HG03025 (cell line): ENCODE measurements around the gene HEBP1.

ENCODE experiments used
- ATAC-seq: cut with Tn5 transposase; IDR thresholded peaks from one replicate; pipeline ENCODE4 v1.9.1; 2021; ENCODE audit warnings: mild to moderate bottlenecking, moderate library complexity; ENCODE audit not compliant: unreplicated experiment, low FRiP score

Gene HEBP1

GRCh38 chr12:12954878-12955625 lies 45.0 kb downstream of the HEBP1 start:
- no peak for ATAC-seq

GRCh38 chr12:12954356-12954755 lies 45.7 kb downstream of the HEBP1 start:
- ATAC-seq: no peak

- no peak for ATAC-seq
Measured at GRCh38 chr12:12952036-12952435, 48.0 kb downstream of the HEBP1 start, which contains the start of gene GPRC5D. Gene GPRC5D (minus strand): TSS chr12:12952170. CDS start chr12:12950384, 1,786 bp downstream.

GRCh38 chr12:12951504-12951903 lies 48.6 kb downstream of the HEBP1 start:
- ATAC-seq: no peak

- ATAC-seq: no peak
Measured at GRCh38 chr12:12947902-12948301, 52.2 kb downstream of the HEBP1 start.

GRCh38 chr12:12946686-12947355 lies 53.2 kb downstream of the HEBP1 start:
- no peak for ATAC-seq

GRCh38 chr12:12945591-12945990 lies 54.5 kb downstream of the HEBP1 start:
- no peak for ATAC-seq

GRCh38 chr12:12943586-12944260 lies 56.3 kb downstream of the HEBP1 start:
- no peak for ATAC-seq

- ATAC-seq: no peak
Measured at GRCh38 chr12:12941450-12942350, 58.4 kb downstream of the HEBP1 start.

- ATAC-seq: no peak
Measured at GRCh38 chr12:12939888-12940287, 60.2 kb downstream of the HEBP1 start.

GRCh38 chr12:12938541-12938940 lies 61.5 kb downstream of the HEBP1 start:
- ATAC-seq: no peak

GRCh38 chr12:12936983-12937491 lies 63.0 kb downstream of the HEBP1 start:
- no peak for ATAC-seq

GRCh38 chr12:12934556-12934955 lies 65.5 kb downstream of the HEBP1 start:
- ATAC-seq: no peak

- ATAC-seq: no peak
Measured at GRCh38 chr12:12933742-12934141, 66.3 kb downstream of the HEBP1 start.

GRCh38 chr12:12930633-12931219 lies 69.3 kb downstream of the HEBP1 start:
- ATAC-seq: no peak

- ATAC-seq: no peak
Measured at GRCh38 chr12:12929696-12930095, 70.4 kb downstream of the HEBP1 start.

GRCh38 chr12:12927211-12928079 lies 72.6 kb downstream of the HEBP1 start:
- ATAC-seq: no peak

- no peak for ATAC-seq
Measured at GRCh38 chr12:12926571-12927071, 73.4 kb downstream of the HEBP1 start.

GRCh38 chr12:12925388-12925787 lies 74.7 kb downstream of the HEBP1 start:
- no peak for ATAC-seq
